ENCODE results near the gene HPSE2.
"Not testable (repeated sequence)": the region's sequence is repeated elsewhere in the genome, so short reads cannot be mapped to it uniquely, and the experiment has no call there.

The HPSE2 gene

DNA sequence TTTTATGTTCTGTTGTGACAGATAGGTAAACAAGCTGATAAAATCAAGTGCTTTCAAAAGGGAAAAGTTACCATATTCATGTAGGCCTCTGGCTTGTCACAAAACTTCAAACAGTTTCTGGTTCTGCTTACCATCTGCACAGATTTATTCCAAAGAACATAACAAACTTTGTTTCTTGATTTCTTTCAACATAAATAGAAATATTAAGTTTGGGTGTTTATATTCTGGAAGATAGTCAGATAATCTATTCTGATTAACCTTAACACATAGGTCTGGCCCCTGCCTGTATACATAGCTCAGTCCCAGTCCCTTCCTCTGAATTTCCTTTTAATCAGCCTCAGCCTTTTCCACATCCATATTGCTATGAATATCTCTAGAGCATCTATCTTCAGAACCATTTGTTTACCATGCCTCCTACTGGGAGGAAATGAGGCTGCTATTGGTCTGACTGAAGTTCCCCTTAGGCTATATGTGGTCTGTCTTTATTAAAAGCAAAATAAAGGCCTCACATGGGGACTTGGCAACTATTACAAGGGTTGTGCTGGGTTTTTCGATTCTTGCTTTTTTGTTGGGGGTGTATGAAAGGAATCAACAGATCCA, 319.0 kb downstream of the HPSE2 start:
- in situ Hi-C loops (cut with HindIII; ENCODE audit: low pct_ligation_motif_present, low sequenced_read_pairs) = no loop called here
- H3K4me3 ChIP-seq (ENCODE audit: low read depth, low read length) = no peak overlapping the region
- no peaks in the 10 kb centered on the region for H3K36me3 ChIP-seq (replicated peaks)
- peak; percentile 20 for DNase-seq
- TF ChIP-seq, protein P1, sequence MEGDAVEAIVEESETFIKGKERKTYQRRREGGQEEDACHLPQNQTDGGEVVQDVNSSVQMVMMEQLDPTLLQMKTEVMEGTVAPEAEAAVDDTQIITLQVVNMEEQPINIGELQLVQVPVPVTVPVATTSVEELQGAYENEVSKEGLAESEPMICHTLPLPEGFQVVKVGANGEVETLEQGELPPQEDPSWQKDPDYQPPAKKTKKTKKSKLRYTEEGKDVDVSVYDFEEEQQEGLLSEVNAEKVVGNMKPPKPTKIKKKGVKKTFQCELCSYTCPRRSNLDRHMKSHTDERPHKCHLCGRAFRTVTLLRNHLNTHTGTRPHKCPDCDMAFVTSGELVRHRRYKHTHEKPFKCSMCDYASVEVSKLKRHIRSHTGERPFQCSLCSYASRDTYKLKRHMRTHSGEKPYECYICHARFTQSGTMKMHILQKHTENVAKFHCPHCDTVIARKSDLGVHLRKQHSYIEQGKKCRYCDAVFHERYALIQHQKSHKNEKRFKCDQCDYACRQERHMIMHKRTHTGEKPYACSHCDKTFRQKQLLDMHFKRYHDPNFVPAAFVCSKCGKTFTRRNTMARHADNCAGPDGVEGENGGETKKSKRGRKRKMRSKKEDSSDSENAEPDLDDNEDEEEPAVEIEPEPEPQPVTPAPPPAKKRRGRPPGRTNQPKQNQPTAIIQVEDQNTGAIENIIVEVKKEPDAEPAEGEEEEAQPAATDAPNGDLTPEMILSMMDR (IDR thresholded peaks at IDR 0.05; ENCODE audit: low read depth, low read length, missing control alignments) = no peak
- H3K27ac ChIP-seq = no peak overlapping the region
- H3K27me3 ChIP-seq (replicated peaks) = no peaks in the 10 kb centered on the region

DNA sequence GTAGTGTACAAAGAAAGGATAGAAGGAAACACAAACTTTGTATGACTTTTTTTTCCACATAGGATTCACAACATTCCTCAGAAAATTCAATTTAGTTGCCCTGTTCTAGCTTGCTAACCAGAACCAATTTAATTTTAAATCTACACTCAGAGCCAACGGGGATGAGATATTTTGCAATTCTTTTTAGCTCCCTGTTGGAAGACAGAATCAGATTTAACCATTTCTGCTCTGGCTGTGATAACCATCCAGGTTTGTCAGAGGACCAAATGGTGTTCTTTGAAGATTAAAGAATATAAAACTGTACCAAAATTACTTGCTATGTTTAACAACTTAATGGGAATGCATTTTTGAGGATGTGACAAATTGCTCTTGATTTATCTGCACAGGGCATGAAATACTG, 319.7 kb downstream of the HPSE2 start:
- no peaks in the 10 kb centered on the region for H3K27me3 ChIP-seq (replicated peaks)
- in situ Hi-C loops (cut with HindIII; ENCODE audit: low pct_ligation_motif_present, low sequenced_read_pairs) = no loop called here
- TF ChIP-seq, protein P1 (IDR thresholded peaks at IDR 0.05; ENCODE audit: low read depth, low read length, missing control alignments) = no peak
- no peak overlapping the region for H3K4me3 ChIP-seq (ENCODE audit: low read depth, low read length)
- H3K27ac ChIP-seq = no peak overlapping the region
- no peak for DNase-seq
- no peaks in the 10 kb centered on the region for H3K36me3 ChIP-seq (replicated peaks)

DNA sequence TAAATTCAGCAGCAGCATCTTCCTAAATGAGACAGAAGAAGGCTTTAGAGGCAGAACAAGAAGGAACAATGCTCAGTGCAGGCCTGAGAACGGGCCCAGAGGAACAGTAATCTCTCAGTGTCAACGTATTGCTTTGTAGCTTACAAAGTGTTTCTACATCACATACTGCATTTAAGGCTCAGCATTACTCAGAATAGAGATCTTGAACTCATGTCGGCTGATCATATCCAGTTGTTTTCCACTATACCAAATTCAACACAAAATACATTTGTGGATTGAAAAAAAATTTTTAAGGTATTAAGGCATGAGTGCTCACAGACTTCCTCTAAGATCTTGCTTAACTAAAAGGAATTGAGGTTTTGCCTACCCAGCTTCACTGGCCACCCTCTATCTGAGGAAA, 325.1 kb downstream of the HPSE2 start:
- DNase-seq = no peak
- in situ Hi-C loops (cut with HindIII; ENCODE audit: low pct_ligation_motif_present, low sequenced_read_pairs) = no loop called here
- Histone ChIP-seq H3K27ac (no peak overlapping the region), H3K36me3 (replicated peaks) (no peaks in the 10 kb centered on the region), H3K4me3 (ENCODE audit: low read depth, low read length) (no peak overlapping the region), H3K27me3 (replicated peaks) (no peaks in the 10 kb centered on the region)
- TF ChIP-seq, protein P1 (IDR thresholded peaks at IDR 0.05; ENCODE audit: low read depth, low read length, missing control alignments) = no peak

DNA sequence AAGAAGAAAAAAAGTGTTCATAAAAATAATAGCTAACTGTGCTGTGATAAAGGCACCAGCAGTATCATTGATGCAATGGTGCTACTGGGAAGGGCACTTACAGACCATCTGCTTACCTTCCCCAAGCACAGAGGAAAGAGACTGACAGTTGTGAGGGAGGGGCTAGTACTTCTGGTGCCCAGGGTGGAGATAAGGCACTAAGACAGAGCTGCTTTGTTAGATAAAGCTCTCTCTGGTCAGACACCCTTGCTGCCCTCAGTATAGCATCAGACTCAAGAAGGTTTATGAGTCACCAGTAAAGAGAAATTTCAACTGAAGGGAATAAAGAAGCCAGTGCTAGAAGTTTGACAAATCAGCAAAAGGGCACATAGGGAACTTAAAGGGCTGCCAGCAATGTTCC, 325.6 kb downstream of the HPSE2 start:
- Histone ChIP-seq H3K27ac (no peak overlapping the region), H3K27me3 (replicated peaks) (no peaks in the 10 kb centered on the region), H3K4me3 (ENCODE audit: low read depth, low read length) (no peak overlapping the region), H3K36me3 (replicated peaks) (no peaks in the 10 kb centered on the region)
- TF ChIP-seq, protein P1 (IDR thresholded peaks at IDR 0.05; ENCODE audit: low read depth, low read length, missing control alignments) = no peak
- no peak for DNase-seq
- in situ Hi-C loops (cut with HindIII; ENCODE audit: low pct_ligation_motif_present, low sequenced_read_pairs) = no loop called here

DNA sequence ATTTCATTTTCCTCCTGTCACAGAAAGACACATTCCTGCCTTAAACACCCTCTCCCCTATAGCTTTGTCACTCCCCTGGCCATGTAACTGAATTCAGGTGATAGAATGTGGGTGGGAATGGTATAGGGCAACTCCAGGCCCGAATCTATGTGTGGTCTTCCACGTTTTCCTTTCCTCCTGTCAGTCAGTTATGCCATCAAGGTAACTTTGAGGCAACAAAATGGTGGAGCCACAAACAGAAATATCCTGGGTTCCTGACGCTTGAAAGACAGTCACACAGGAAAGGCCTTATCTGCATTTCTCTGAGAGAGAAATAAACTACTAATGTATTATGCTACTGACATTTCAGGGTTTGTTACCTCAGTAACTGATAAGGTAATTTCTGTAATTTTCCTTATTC, 326.8 kb downstream of the HPSE2 start:
- no peak for DNase-seq
- in situ Hi-C loops (cut with HindIII; ENCODE audit: low pct_ligation_motif_present, low sequenced_read_pairs) = no loop called here
- Histone ChIP-seq H3K27me3 (replicated peaks) (no peaks in the 10 kb centered on the region), H3K27ac (no peak overlapping the region), H3K36me3 (replicated peaks) (no peaks in the 10 kb centered on the region), H3K4me3 (ENCODE audit: low read depth, low read length) (no peak overlapping the region)
- TF ChIP-seq, protein P1 (IDR thresholded peaks at IDR 0.05; ENCODE audit: low read depth, low read length, missing control alignments) = no peak

DNA sequence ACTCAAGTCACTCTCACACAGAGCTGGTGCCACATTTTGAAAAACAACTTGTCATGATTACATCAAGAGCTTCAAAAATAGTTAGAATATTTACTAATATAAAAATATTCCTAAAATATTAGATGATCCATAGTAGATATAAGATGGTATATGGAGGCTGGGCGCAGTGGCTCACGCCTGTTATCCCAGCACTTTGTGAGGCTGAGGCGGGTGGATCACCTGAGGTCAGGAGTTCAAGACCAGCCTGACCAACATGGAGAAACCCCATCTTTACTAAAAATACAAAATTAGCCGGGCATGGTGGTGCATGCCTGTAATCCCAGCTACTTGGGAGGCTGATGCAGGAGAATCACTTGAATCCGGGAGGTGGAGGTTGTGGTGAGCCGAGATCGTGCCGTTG, 327.4 kb downstream of the HPSE2 start:
- DNase-seq; H3K27me3 ChIP-seq (replicated peaks); H3K27ac ChIP-seq; in situ Hi-C loops (cut with HindIII; ENCODE audit: low pct_ligation_motif_present, low sequenced_read_pairs); H3K36me3 ChIP-seq (replicated peaks); H3K4me3 ChIP-seq (ENCODE audit: low read depth, low read length): not testable (repeated sequence)
